Stimulated activated CD4-positive, alpha-beta T cell treated with anti-CD3 and anti-CD28 coated beads, TNF-alpha, amount 100 ng/mL, for 4 hours (primary cell): ENCODE results near the gene SECISBP2L.

Experiments used
- DNase-seq, 3 experiments: peaks; one replicate each; pipeline ENCODE4 v3.0.0-alpha.2; 2020; ENCODE audit warnings: low read depth in 3 of 3

SECISBP2L gene

DNA sequence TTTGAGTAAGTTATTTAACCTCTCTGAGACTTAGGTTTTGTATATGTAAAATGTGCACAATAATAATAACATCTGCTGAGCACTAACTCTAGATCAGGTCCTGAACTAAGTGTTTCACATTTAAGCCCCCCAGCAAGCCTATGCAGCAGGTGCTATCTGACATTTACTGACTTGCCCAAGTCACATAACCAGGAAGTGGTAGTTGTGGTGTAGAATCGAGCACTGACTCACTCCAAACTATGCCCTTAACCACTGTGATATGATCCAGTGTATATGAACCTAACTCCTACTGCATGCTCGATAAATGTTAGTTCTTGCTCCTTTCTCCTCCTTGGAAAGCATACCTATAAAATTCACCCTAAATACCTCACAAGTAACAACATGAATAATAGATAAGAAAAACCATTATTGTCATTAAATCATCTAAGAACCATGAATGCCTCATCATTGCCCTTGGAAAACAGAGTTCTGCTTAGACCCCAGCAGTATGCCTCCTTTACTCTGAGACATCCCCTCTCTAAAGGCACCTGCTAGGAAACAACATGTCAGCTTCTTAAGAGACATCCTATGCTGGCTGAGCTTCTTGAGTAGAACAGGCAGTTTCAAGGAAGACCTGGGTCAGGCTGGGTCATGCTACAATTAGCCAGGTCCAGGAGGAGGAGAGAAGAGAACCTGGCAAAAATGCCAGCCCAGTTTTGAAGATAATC is 79.5 kb downstream of the SECISBP2L start:
- DNase-seq = no peak

DNA sequence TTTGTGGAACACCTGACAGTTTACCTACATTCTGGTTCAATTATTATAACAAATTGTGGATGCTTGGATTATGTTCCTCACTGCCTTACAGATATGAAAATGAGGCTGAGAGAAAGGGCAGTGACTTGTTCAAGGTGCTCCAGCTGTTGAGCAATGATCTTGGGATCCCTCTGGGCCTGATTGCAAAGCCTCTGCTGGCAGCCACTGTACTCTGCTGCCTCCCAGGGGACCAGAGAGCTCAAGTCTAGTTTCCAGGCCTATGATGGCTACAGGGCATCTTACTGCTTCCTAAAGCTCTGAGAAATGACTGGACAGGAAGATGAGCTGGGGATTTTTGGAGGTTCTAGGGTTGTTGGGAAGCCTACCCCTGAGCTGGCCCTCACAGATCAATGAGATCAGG is 80.3 kb downstream of the SECISBP2L start:
- DNase-seq = no peak

DNA sequence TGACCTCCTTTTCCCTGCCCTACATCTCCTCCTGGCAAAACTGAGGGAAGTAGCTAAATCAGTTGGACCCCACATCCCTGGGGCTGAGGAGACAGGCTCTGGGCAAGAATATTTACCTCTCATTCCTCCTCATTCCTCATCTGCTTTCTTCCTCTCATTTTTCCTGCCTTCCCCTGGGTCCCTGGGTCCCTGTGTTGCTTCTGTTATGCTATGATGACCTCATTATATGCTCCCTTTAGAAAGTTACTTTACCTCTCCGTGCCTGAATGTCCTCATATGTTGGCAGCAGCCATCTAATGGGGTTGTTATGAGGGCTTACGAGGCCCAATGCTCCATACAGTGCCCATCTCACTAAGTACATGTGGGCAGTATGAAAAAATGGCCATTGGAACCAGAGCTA is 81.3 kb downstream of the SECISBP2L start:
- DNase-seq = no peak

DNA sequence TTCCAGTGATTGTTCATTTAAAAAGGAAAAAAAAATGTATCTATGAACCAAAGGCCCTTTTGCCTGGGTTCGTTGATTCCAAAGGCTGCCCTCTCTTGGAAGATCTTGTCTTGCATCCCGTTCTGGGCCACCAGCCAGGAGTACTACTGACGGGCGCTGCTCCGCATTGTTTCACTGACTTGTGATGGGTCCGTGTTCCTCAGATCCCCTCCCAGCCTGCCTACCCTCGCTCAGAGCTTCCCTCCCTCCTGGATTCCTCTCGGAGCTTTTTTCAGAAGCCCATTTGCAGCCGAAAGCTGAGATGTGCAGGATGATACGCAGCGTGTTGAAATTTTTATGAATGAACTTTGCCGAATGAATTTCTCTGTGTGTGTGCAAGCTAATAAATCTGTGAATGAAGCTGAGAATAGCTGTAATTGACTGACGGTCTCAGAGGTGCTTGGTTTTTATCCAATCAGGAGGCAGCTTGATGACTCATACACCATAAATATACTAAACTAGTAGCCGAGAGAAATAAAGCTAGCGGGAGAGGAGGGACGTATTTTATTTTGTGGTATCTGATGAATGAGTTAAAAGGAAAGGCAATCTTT is 82.6 kb downstream of the SECISBP2L start, which contains the start of gene SHC4:
Gene SHC4 (minus strand): TSS at position 396 of the 590 bp plus-strand sequence. CDS start 904 bp downstream, outside the sequence.
- DNase-seq = no peak

DNA sequence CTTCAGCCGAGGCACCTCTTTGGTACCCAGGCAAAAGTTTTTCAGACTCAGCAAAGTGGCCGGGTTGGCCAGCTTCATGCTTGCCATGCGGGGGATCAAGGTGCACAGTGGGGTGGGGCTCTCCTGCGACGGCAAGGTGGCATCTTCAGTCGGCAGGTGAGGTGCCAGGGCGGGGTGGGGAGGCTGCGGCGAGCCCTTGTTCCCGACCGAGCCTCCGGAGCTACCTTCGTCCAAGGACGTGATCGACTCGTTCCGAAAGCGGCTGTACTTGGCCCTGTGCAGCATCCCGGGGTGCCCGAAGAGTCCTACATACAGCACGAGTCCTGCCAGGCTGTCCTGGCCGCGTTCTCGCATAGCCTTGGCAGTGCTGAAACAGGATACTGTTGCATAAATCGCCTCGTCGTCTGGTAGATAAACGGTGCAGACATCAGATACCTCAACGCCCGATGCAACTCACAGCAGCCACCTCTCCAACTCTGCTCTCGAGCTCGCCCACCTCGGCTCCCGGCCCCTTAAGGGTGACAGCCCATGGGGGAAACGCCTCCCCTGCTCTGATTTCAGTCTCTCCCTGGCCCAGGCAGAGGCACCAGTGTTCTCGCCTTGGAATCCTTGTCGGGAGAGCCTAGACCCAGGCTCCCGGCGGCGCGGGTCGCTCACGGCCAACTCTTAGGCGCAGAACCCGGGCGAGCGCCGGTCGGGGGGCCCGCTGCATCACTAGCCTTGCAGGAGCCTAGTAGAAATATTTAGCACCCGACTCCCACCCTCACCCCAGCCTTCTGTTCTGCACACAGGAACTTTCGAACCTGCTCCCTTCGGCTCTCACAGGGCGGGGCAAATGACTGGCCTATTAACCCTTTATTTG is 83.4 kb downstream of the SECISBP2L start:
- no peak for DNase-seq

DNA sequence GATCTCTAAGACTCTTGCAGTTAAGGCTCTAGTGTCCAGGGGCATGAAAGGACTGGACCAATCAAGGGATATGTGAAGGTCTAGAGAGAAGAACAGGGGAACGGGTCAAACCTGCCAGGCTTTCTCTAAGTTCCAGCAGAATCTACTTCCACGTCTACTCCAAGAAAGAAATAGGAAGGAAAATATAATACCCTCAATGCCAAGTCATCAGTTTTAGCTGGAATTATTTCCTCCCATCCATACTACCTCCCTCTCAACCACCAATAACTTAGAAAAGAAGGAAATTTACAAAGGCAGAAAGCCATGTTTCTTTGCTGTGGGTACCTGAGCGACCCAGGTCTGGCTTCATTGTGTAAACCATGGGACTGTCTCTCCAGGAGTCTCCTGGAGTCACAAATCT is 90.3 kb downstream of the SECISBP2L start:
- no peak for DNase-seq

DNA sequence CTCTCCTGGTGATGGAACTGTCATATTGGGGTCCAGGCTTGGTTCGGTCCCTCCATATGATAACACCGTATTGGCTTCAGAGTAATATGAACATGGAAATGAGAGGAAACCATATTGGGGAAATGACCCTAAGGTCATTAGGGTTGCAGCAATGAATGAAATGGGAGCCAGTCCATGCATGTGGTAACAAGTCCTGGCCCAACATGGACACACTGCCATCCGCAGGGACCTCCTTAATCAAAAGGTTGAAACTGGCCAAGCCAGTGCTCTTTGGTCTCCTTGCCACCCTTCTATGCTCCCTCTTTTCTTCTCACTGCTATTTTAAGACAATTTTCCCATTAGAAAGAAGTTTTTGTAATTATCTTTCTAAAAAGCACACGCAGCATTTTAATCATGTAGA is 90.9 kb downstream of the SECISBP2L start:
- no peak for DNase-seq

DNA sequence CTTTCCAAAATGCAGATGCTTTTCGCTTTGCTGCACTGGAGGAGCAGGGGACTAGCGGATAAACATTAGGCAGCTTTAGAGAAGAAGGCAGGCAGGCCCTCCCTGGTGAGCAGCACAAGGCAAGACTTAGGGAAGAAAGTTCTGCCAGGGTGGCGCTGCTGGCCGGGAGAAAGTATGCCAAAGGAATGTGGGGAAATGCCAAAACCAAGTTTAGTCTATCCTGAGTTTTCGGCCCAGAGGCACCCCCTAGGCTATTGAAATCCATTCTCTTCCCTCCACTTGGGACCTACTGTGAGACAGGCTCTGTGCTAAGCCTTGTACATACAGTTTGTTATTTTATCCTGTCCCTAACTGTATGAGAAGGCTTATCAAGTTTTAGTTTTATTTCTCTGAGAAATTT is 91.7 kb downstream of the SECISBP2L start:
- DNase-seq = no peak

DNA sequence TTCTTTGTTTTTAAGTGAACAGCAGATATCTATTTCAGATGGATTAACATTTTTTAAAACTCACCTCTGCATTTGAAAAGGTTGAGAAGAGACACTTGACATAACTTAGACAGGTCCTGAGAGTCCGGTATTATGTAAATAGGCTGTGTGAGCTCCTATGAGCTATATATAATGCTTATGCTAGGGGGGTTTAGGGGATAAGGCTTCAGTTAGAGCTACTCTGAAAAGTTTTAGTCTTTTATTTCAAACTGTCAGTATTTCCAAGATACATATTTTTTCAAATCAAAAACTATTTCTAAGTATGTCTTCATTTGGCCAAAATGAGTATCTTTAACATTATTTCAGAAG is 99.4 kb downstream of the SECISBP2L start:
- no peak for DNase-seq

DNA sequence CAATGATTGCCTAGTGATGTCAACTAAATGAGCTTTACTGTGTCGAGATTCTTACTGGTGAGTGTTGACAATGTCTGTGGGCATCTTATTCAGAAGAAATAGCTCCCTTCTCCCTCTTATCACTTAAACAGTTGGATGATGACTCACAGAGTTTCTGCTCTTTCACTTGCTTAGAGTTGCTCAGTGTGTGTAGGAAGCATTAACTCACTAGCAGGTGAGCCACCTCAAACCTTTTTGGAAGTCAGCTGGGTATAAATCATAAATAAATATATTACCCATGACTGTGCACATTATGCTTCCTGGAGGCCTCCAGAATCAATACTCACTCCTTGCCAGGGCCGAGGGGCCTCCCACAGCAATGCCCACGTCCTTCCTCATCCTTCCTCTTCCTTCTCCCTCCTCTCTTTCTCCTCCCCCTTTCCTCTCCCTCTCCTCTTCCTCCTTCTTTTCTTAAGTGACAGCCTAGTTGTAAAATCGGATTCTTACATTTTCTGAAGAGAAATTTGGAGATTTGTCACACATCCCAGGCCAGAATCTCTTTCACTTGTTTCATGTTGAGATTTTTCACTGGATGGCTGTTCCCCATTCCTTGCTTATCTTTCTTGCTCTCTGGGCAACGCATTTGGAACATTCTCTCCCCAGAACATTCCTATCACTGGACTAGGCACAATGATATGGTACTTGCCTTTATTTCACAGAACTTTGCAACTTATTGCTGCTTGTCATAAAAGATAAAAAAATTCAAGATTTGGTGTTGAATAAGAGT is 100.0 kb downstream of the SECISBP2L start:
- DNase-seq = no peak

DNA sequence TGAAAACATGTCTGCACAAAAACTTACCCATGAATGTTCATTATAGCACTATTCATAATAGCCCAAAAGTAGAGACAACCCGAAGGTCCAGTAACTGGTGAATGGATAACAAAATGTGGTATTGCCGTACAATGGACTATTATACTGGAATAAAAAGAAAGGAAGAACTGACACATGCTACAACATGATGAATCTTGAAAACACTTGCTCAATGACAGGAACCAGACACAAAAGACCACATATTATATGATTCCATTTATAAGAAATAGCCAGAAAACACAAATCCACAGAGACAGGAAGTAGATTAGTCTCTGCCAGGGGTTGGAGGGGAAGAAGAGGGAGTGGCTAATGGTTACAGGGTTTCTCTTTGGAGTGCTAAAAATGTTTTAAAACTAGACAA is 100.9 kb downstream of the SECISBP2L start:
- DNase-seq = no peak

DNA sequence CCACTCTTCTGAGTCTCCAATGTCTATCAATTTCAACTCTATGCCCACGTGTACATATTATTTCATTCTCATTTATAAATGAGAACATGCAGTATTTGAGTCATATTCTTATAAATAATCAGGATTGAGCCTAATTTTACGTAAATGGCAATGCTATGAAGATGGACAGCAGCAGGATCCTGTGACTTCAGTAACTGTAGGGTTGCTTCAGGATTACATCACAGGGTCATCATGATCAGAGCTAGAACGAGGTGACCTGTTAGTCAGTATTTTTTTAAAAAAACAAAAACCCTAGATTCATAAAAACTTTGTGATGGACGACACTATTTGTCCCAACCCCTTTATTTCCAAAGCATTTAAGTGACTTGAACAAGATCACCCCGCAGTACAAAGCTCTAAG is 104.3 kb downstream of the SECISBP2L start:
- DNase-seq = no peak

DNA sequence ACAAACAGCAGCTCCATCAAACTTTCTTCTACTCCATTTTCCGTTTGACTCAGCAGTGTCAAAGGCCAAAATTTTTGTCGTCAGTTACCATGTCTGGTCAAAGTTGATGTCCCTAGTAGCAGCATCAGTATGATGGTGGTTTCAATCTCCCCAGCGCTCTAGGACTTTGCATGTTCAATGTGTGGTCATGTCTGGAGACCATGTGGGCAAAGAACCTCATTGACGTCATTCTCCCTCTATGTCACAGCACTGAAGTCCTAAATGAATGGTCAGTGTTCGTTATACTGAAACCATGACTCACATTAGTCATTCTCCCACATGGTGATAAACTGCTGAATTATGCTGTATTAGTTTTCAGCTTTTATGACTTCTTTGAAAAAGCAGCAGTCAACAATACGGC is 105.7 kb downstream of the SECISBP2L start:
- DNase-seq = no peak

DNA sequence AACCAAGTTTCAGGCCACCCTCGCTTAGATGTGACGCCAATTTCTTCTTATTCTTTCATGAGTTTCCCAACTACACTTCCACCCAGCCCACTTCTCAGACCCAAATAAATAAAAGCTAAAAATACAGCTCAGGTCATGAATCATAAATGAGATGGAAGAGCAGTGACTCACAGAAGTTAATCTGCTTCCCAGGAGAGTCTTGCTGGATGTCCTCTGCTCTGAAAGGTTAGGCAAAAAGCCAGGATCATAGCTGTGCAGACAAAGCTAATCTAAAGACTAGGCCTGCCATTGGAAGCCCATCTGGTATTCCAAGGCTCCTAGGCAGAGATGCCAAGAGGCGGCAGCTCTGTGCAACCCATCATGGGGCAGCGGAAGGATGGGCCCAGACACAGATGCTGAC is 106.6 kb downstream of the SECISBP2L start:
- DNase-seq = no peak
